ENCODE data around the gene INKA2. TPM values are rescaled to one million over a fixed set of nuclear protein-coding genes. Genes with fewer than 3 reads are reported as not detected.

Gene INKA2
- total RNA-seq, 1 donor from 2014 or later: 14.7 TPM

GRCh38 chr1:111727056-111727455 lies 12.1 kb downstream of the INKA2 start:
- ATAC-seq (no peak), DNase-seq (no peak)
- TF ChIP-seq, protein P1, sequence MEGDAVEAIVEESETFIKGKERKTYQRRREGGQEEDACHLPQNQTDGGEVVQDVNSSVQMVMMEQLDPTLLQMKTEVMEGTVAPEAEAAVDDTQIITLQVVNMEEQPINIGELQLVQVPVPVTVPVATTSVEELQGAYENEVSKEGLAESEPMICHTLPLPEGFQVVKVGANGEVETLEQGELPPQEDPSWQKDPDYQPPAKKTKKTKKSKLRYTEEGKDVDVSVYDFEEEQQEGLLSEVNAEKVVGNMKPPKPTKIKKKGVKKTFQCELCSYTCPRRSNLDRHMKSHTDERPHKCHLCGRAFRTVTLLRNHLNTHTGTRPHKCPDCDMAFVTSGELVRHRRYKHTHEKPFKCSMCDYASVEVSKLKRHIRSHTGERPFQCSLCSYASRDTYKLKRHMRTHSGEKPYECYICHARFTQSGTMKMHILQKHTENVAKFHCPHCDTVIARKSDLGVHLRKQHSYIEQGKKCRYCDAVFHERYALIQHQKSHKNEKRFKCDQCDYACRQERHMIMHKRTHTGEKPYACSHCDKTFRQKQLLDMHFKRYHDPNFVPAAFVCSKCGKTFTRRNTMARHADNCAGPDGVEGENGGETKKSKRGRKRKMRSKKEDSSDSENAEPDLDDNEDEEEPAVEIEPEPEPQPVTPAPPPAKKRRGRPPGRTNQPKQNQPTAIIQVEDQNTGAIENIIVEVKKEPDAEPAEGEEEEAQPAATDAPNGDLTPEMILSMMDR (IDR thresholded peaks at IDR 0.05): no peak
- Histone ChIP-seq H3K27ac (no peak overlapping the region), H3K4me3 (no peak overlapping the region), H3K36me3 (peaks cover 8% of the 10 kb centered on the region), H3K4me1 (peaks cover 4% of the 10 kb centered on the region), H3K27me3 (ENCODE audit: low read depth) (no peaks in the 10 kb centered on the region), H3K9me3 (no peaks in the 10 kb centered on the region)
- intact Hi-C loops (cut with DNase I): no loop called here

- H3K36me3 ChIP-seq: peaks cover 8% of the 10 kb centered on the region
- H3K4me1 ChIP-seq: peaks cover 20% of the 10 kb centered on the region
- H3K9me3 ChIP-seq: no peaks in the 10 kb centered on the region
- H3K4me3 ChIP-seq: no peak overlapping the region
- no peaks in the 10 kb centered on the region for H3K27me3 ChIP-seq (ENCODE audit: low read depth)
- ATAC-seq (no peak), DNase-seq (no peak)
- TF ChIP-seq, protein P1 (IDR thresholded peaks at IDR 0.05): no peak
- H3K27ac ChIP-seq: no peak overlapping the region
- intact Hi-C loops (cut with DNase I): no loop called here
Observed at GRCh38 chr1:111725192-111725591, 14.0 kb downstream of the INKA2 start.

- Histone ChIP-seq H3K36me3 (peaks cover 8% of the 10 kb centered on the region), H3K4me1 (peaks cover 30% of the 10 kb centered on the region), H3K27ac (no peak overlapping the region), H3K27me3 (ENCODE audit: low read depth) (no peaks in the 10 kb centered on the region), H3K9me3 (no peaks in the 10 kb centered on the region), H3K4me3 (no peak overlapping the region)
- intact Hi-C loops (cut with DNase I): no loop called here
- DNase-seq (no peak), ATAC-seq (no peak)
- TF ChIP-seq, protein P1 (IDR thresholded peaks at IDR 0.05): no peak
Observed at GRCh38 chr1:111723871-111724270, 15.3 kb downstream of the INKA2 start.

DNA sequence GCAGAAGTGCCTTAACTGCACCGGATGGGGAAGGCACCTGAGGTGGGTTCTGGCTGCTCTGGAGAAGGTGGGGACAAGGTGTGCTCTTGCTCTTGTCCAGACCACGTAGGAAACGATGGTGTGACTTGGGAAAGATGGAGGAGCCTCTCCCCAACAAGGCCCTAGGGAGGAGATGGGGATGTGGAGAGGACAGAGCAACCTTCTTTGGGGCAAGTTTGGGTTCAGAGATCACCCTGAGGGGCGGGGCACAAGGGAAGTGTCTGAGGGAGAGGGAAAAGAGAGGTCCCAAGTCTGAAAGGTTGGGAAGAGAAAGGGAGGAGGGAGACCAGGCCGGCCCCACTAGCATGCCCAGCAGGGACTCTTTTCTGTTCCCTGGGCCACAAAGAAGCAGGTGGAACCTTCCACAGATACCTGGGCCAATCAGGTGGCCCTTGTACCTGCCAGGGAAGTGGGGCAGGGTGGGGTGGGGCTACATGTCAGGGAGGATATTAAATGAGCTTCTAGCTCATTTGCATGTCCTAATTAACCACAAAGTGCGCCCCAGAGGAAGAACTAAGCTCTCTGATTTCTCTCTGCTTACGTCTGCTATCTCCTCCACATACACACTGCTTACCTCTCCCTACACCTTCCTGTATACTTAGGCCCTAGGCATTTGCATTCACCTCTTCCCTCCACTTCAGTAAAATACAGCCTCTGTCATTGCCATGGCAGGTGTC lies 15.9 kb downstream of the INKA2 start:
- Histone ChIP-seq H3K27me3 (ENCODE audit: low read depth) (no peaks in the 10 kb centered on the region), H3K36me3 (peaks cover 8% of the 10 kb centered on the region), H3K4me1 (peaks cover 30% of the 10 kb centered on the region), H3K4me3 (no peak overlapping the region), H3K27ac (no peak overlapping the region), H3K9me3 (no peaks in the 10 kb centered on the region)
- DNase-seq (no peak), ATAC-seq (no peak)
- TF ChIP-seq, protein P1 (IDR thresholded peaks at IDR 0.05): no peak
- intact Hi-C loops (cut with DNase I): no loop called here

DNA sequence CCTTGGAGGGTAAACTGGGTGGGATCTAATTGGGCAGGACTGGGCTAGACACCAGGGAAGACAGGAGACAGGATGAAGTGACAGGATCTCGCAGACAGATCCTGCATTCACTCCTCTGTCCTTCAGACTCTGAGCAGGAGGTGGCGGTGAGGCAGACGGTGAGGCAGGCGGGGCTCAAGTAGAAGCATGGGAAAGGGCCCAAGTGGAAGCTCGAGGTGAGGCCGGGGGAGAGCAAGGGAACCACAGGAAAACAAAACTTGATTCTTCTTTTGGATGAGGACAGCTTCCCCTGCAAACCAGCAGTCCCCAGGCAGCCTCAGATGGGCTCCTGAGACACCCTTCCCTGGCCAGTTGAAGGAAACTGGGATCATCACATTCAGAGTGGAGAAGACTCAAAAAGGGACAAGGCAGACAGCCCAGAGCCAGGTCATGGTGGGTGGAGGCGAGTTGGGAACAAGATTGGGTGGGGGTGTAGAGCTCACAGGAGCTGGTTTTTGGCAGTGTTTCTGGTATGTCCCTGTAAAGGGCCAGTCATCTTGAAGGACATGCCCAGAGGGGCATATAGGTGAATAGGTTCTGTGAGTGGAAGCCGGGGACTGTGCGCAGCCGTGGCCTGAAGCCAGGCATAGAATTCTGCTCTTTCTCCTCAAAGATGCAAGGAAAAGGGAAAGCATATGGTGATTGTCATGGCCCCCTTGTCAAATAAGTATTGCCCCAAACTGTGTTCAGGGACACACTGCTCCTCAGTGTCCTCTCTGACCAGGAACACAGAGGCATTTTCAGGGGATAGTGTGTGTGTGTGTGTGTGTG lies 18.0 kb downstream of the INKA2 start:
- DNase-seq (no peak), ATAC-seq (peak; percentile 20 to 59)
- no peaks in the 10 kb centered on the region for H3K9me3 ChIP-seq
- no peak overlapping the region for H3K4me3 ChIP-seq
- intact Hi-C loops (cut with DNase I): no loop called here
- no peaks in the 10 kb centered on the region for H3K27me3 ChIP-seq (ENCODE audit: low read depth)
- peaks cover 30% of the 10 kb centered on the region for H3K4me1 ChIP-seq
- TF ChIP-seq, protein P1 (IDR thresholded peaks at IDR 0.05): no peak
- H3K27ac ChIP-seq: peak overlapping the region; percentile 73
- H3K36me3 ChIP-seq: peaks cover 12% of the 10 kb centered on the region
